HFF-Myc (cell line): ENCODE data around the gene LRRC8A.

ENCODE experiments used
- DNase-seq: peaks from one replicate; pipeline ENCODE4 v3.0.0-alpha.2; 2011; ENCODE audit warnings: low read depth; ENCODE audit errors: extremely low read depth
- H3K4me3 ChIP-seq: replicated peaks from 2 replicates; pipeline ENCODE4 v1.5.1; 2011; ENCODE audit warnings: low read depth, mild to moderate bottlenecking, control low read depth, low read length
- TF ChIP-seq, protein P1 (sequence below): IDR thresholded peaks from 2 replicates; pipeline ENCODE4 v1.5.1; 2012; ENCODE audit warnings: mild to moderate bottlenecking, low read depth, low read length, control low read depth; ENCODE audit errors: missing control alignments

LRRC8A gene

DNA sequence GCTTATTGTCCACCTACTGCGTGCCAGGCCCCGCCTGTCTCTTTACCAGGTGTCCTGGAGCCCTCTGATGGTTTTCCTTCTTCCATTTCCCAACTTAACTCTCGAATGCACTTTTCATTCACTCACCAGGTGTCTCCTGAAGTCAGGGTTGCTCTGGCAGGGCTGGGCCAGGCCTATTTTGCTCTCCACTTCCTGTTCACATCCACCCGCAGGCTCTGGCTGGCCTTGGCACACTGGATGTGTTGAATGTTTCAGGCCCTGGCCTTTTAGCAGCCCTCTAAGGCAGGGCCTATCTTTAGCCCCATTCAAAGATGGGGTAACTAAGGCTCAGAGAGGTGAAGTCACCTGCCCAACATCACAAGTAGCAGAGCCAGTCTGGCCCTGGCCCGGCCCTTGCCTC lies 16.4 kb downstream of the LRRC8A start:
- TF ChIP-seq, protein P1, sequence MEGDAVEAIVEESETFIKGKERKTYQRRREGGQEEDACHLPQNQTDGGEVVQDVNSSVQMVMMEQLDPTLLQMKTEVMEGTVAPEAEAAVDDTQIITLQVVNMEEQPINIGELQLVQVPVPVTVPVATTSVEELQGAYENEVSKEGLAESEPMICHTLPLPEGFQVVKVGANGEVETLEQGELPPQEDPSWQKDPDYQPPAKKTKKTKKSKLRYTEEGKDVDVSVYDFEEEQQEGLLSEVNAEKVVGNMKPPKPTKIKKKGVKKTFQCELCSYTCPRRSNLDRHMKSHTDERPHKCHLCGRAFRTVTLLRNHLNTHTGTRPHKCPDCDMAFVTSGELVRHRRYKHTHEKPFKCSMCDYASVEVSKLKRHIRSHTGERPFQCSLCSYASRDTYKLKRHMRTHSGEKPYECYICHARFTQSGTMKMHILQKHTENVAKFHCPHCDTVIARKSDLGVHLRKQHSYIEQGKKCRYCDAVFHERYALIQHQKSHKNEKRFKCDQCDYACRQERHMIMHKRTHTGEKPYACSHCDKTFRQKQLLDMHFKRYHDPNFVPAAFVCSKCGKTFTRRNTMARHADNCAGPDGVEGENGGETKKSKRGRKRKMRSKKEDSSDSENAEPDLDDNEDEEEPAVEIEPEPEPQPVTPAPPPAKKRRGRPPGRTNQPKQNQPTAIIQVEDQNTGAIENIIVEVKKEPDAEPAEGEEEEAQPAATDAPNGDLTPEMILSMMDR = no peak
- no peak for DNase-seq
- H3K4me3 ChIP-seq = no peak overlapping the region

DNA sequence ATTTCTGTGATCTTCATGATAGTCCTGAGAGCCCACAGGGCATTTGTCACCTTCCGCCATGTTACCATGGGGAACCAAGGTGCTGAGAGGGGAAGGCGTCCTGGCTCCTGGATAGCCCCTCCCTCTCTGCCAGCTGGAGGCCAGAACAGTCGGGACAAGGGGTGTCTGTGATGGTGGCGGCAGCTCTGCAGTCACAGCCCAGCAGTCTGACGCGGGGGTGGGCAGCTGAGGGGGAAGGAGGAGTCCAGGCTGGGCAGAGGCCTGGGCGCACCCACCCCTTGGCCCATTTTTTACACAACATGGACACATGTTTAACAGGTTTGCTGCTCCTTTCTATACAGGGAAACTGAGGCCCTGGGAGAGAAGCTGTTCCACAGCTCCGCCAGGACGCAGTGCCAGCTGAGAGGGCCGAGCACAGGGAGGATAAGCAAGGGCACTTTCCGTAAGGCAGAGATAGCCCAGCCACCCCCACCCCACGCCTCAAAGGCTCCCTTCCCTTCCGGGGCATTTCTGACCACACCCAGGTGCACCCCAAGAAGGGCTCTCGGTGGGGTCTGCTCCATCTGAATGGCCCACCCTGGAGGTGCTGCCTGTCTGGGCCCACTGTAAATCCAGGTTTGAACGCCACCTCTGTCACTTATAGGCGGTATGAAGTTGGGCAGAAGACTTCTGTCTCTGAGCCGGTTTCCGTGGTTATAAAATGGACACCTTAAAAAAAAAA lies 17.1 kb downstream of the LRRC8A start:
- TF ChIP-seq, protein P1 = no peak
- H3K4me3 ChIP-seq = no peak overlapping the region
- DNase-seq = no peak

DNA sequence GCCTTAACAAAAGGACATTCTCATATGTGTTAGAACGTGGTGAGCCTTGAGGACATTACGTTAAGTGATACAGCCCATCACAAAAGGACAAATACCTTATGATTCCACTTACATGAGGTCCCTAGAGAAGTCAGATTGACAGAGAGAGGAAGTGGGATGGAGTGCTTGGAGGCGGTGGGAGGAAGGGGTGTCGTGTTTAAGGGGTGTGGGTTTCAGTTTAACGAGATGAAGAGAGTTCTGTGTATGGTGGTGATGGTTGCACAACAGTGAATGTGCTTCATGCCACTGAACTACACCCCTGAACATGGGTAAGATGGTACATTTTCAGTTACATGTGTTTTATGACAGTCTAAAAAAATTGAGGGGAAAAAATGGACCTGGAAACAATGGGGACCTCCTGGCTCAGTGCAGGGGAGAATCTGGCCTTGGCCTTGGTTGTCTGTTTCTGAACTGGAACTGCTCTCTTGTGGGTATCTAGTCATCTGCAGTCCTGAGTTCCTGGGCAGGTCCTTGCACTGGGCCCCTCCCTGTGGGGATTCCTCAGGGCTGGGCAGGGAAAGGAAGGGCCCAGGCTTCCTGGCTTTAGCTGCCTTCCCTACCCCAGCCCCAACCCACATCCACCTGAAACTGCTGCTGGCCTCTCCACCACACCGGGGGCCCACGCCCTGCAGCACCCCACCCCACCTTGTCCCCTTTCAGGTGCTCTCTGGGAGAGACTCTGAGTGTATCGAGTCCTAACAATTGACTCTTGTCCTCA lies 17.8 kb downstream of the LRRC8A start:
- TF ChIP-seq, protein P1 = no peak
- no peak for DNase-seq
- H3K4me3 ChIP-seq = no peak overlapping the region

DNA sequence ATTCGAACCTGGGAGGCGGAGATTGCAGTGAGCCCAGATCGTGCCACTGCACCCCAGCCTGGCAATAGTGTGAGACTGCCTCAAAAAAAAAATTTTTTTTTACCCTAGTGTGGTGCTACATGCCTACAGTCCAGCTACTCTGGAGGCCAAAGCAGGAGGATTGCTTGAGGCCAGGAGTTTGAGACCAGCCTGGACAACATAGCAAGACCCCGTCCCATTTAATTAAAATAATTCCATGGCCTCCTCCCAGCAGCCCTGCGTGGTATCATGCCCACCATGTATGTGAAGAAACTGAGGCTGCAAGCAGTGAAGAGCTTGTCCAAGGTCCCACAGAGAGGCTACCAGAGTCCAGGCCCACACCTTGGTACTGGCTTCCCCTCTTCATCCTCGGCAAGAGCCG lies 19.4 kb downstream of the LRRC8A start:
- TF ChIP-seq, protein P1 = no peak
- DNase-seq = no peak
- H3K4me3 ChIP-seq = no peak overlapping the region

GRCh38 chr9:128901822-128902221 lies 19.9 kb downstream of the LRRC8A start:
- H3K4me3 ChIP-seq = no peak overlapping the region
- TF ChIP-seq, protein P1 = no peak
- no peak for DNase-seq

DNA sequence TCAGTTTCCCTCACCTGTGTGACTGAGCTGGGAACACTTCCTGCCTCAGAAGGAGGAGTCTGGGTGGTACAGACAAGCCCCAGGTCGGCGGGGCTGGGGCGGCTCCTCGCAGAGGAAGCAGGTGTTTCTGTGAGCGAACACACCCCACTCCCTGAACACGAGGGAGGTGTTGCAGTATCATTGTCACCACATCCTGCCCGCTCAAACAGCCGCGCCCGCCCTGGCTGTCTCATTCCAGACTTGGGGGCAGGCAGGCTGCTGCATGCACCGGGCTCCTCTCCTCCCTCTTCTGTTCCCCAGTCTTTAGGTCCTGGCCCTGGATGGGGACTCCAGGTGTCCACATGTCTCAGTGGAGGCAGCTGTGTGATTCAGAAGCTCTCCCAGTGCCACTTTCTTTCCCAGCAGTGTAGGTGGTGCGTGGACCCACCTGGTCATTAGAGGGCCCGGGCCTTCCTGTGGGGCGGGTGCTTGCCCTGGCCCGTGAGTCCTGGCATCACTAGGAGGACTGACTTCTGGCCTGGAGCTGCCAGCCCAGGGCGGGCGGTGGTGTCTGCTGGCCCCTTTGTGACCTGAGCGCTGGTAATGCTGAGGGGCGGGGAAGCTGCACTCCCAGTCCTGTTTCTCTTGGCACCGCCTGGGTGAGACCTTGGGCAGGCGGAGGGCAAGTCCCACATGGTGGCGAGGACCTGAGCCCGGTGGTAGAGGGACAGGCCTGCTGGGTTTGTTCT lies 20.6 kb downstream of the LRRC8A start:
- TF ChIP-seq, protein P1 = no peak
- DNase-seq = no peak
- no peak overlapping the region for H3K4me3 ChIP-seq
